GM19452 (cell line): ENCODE measurements around the gene DPM1.
A peak's percentile ranks its signal among the peaks of the same experiment; 100 is the strongest.
"Not testable (repeated sequence)": the region's sequence is repeated elsewhere in the genome, so short reads cannot be mapped to it uniquely, and the experiment has no call there.

Experiments
- ATAC-seq: cut with Tn5 transposase; IDR thresholded peaks from one replicate; pipeline ENCODE4 v1.9.1; 2021; ENCODE audit not compliant: unreplicated experiment

DPM1 gene

GRCh38 chr20:50980071-50980681 lies 21.8 kb upstream of the DPM1 start:
- no peak for ATAC-seq

DNA sequence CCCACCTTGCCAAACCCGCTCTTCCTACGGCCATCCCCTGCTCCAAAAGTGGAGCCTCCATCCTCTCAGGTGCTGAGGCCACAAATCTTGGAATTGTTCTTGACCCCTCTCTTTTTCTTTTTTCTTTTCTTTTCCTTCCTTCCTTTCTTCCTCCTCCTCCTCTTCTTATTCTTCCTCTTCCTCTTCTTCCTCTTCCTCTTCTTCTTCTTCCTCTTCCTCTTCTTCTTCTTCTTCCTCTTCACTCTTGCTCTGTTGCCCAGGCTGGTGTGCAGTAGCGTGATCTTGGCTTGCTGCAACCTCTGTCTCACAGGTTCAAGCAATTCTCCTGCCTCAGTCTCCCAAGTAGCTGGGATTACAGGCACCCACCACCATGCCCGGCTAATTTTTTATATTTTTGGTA lies 20.2 kb upstream of the DPM1 start:
- ATAC-seq, result not testable (repeated sequence)

DNA sequence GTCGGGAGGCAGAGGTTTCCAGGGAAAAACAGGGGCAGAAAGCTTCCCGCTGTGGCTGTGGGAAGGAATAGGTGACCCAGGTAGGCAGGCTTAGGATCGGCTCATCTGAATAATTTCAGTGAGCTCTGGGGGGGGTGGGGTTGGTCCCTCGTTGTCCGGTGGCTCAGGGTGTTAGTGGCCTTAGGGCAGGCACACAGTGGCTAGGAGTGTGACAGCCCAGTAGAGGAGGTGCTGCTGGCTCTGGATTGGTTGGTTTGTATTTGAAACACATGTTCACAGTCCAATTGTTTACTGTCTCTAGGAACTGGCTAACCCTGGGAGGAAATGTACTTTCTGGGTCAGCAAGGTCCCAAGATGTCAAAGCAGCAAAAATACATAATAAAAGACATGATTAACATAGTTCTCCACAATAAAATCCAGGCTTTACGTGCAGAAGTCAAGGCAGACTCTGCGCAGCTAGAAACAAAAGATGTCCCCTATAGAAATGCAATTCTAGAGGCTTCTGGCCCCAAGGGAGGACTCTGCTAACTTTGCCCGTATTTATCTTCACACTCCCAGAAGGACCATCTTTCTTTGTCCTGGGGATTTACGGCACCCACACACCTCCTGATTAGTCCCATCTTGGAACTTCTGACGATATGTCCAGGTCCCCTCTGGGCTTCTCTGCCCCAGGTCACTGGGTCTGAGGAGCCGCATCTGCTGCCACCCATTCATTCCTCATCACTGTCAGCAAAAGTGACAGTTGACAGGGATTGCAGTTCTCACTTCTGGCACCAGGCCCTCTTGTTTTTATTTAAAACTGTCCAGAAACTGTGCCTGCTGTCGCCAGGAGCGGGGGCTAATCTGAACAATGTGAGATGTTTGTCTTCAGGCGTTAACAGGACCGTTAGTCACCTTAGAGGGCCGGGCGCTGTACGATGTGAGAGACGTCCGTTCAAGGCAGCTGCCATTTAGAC lies 19.0 kb upstream of the DPM1 start:
- ATAC-seq, result no peak

DNA sequence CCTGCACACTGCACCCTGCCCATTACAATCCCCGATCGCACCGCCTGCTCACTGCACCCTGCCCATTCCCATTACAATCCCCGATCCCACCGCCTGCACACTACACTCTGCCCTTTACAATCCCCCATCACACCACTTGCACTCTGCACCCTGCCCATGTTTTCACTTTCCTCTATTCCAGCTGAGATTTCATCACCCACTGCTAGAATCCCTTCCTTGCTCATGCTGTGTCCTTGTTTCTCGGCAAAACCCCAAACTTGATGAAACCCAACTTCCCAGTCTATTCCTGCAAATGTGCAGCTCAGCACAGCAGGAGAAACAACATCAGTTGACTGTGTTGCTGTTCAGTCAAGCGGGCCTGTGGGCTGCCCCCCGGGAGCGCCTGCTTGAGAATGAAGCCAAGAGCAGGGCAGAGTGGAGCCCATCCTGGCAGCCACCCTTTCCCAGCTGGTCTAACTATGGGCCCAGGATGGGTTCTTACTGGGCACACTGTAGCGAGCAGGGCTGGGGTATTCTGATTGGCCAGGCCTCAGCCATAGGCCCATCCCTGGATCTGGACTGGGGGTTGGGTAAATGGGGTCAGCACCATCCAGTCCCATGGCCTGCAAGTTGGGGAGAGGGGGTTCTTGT lies 17.5 kb upstream of the DPM1 start:
- no peak for ATAC-seq

DNA sequence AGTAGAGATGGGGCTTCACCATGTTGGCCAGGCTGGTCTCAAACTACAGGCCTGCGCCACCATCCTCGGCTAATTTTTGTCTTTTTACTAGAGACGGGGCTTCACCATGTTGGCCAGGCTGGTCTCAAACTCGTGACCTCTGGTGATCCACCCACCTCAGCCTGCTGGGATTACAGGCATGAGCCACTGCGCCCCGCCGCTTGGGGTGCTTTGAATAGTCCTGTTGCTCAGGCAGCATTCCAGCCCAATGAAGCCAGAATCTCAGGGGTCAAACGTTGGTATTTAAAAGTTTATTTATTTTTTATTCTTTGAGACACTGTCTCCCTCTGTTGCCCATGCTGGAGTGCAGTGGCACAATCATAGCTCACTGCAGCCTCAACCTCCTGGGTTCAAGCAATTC lies 11.6 kb upstream of the DPM1 start:
- ATAC-seq, result no peak

DNA sequence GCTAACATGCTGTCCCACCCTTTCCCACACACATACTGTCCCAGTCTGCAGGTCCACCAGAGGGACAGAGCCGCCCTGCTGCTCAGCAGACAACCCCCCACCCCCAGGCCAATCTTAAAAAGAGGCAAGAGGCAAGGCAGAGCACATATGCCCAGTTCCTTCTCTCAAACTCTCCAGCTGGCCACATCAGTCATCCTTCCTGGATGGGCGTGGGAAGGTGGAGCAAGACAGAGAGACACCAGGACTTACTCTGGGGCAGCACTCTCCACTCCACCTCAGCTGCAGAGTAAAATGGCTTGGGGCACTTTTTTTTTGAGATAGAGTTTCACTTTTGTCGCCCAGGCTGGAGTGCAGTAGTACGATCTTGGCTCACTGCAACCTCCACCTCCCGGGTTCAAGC lies 11.1 kb upstream of the DPM1 start:
- ATAC-seq, result no peak

- no peak for ATAC-seq
Observed at GRCh38 chr20:50968289-50968688, 10.0 kb upstream of the DPM1 start.

DNA sequence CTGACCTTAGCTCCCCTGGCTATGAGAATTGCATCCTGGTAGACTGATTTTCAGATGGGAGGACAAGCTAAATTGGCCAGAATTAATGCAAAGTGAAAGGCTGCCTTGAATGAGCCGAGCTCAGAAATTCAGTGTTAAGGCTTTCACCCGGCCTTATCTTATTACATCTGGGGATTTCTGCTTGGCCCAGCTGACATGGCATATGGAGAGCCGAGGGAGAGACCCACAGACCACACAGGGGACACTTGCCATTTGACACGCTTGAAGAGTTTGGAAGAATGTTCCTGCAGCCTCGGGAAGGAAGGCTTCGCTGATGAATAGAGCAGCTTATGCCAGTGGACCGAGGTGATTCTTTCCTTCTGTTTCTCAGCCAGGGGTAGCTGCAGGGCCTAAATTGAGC lies 9.3 kb upstream of the DPM1 start:
- ATAC-seq, result no peak

DNA sequence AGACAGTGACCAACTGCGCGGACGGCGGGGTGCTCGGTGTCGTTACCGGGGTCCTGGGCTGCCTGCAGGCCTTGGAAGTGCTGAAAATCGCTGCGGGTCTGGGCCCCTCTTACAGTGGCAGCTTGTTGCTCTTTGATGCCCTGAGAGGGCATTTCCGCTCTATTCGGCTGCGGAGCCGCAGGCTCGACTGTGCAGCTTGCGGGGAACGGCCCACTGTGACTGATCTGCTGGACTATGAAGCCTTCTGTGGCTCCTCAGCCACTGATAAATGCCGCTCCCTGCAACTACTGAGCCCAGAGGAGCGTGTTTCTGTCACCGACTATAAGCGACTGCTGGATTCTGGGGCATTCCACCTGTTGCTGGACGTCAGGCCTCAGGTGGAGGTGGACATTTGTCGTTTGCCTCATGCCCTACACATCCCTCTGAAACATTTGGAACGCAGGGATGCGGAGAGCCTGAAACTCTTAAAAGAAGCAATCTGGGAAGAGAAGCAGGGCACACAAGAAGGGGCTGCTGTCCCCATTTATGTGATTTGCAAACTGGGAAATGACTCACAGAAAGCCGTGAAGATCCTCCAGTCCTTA lies 1.3 kb upstream of the DPM1 start:
- no peak for ATAC-seq

DNA sequence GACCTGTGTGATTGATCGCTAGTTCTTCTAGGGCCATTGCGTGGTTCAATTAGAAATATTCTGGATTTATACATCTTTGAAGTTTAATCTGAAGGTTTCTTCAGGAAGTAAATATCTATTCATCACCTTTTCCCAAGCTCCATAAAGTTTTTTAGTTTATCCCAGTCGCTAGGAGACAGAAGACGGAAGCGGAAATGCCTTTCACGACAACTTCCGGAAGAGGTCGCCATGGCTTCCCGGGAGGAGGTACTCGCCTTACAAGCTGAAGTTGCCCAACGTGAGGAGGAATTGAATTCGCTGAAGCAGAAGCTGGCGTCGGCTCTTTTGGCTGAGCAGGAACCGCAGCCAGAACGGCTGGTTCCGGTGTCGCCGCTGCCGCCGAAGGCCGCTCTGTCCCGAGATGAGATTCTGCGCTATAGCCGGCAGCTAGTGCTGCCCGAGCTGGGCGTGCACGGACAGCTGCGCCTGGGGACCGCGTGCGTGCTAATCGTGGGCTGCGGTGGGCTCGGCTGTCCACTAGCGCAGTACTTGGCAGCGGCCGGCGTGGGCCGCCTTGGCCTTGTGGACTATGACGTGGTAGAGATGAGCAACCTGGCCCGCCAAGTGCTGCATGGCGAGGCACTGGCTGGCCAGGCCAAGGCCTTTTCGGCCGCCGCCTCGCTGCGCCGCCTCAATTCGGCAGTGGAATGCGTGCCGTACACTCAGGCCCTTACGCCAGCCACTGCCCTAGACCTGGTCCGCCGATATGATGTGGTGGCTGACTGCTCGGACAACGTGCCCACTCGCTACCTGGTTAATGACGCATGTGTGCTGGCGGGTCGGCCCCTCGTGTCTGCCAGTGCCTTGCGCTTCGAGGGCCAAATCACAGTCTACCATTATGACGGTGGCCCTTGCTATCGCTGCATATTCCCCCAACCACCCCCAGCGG lies 547 bp upstream of the DPM1 start, which contains the start of gene MOCS3:
MOCS3 (plus strand) TSS at position 204 of the 928 bp plus-strand sequence; CDS start at position 229, 25 bp downstream.
- ATAC-seq, result peak; percentile 81

DNA sequence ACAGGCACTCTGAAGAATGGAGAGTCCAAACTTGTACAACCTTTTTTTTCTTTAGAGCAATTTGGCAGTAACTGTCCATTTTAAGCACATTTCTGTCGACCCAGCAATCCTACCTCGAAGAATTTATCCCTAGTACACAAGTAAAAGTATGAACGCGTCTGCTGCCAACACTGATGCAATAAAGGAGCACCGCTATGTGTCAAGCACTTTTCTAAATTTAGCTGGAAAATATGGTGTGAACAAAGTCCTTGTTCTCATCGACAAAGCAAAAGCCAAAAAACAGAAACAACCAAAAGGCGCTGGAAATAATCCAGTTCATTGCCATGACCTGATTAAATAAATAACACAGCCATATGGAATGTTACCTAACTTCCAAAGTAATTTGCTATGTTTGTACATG lies 1.1 kb downstream of the DPM1 start:
- ATAC-seq, result no peak

- no peak for ATAC-seq
Observed at GRCh38 chr20:50953821-50954220, 4.5 kb downstream of the DPM1 start.

GRCh38 chr20:50953196-50953595 lies 5.1 kb downstream of the DPM1 start:
- ATAC-seq, result no peak

DNA sequence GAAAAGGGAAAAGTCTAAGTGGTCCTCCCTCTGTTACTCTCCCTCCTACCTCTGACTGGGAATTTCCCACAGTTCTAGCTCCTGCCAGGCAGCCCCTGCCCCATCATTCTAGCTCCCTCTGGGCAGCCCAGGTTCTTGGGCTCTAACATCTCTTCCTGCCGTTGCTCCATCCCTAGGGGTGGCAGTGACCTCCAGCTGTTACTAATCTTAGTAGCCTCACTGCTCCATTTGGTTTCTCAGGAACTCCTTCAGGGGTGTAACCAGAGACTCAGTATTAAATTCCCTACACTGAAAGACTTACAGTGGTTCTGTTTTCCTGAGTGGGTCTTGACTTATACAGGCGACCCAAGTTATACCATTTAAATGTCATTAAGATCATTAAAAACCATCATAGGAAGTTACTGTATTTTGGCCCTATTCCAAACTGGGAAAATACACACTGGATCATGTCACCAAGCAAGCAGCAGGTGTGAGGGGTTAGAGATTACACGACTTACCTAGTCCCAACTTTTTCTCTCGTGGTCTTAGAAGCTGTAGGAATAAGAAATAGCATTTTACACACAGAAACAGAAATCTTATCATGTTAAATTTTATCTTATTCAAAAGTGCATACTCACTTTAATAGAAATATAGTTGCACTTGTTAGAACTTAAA lies 10.1 kb downstream of the DPM1 start:
- ATAC-seq, result no peak

DNA sequence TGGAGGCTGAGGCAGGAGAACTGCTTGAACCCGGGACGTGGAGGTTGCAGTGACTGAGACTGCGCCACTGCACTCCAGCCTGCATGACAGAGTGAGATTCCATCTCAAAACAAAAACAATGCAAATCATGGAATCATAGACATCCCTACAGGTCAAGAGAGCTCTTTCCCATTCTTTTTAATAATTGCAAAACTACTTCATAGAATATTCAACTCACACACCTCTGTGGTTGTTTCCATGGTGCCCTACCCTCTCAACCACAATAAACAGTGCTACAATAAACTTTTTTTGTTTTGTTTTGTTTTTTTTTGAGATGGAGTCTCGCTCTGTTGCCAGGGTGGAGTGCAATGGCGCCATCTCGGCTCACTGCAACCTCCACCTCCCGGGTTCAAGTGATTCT lies 15.3 kb downstream of the DPM1 start:
- no peak for ATAC-seq

DNA sequence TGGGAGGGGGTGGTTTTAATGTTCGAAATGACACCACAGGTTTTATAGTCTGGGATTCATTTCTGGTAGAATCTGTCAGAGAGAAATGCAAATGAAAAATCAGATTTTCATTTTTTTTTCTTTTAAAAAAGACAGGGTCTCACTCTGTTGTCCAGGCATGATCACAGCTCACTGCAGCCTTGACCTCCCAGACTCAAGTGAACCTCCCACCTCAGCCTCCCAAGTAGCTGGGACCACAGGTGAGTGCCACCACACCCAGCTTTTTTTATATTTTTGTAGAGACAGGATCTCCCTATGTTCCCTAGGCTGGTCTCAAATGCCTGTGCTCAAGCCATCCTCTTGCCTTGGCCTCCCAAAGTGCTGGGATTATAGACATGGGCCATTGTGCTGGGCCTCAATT lies 24.7 kb downstream of the DPM1 start:
- ATAC-seq, result no peak

DNA sequence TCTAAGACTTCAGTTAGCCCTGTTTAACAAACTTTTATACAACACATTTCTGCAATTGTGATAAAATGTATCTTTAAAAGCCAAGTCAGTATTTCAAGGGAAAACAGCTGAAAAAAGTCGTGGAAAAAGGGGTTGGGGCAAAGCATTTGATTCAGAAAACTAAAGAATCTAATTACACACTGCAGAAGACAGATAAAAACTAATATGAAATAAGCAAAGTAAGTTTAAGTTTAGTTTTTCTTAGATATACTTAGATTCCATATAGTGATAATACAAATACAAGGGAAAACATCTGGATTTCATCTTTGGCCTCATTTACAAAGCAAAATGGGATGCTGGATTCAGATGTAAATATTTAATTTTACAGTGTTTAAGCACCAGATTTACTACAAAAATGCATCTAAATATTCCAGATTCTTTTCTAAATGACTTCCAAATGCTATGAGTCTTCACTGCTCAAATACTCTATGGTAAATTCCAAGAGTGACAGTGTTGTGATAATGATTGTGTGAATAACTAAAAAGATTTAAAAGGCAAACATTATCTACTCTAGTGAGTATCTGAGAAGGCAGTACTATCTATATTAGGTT lies 25.5 kb downstream of the DPM1 start:
- no peak for ATAC-seq

GRCh38 chr20:50932016-50932485 lies 26.3 kb downstream of the DPM1 start:
- ATAC-seq, result no peak

GRCh38 chr20:50931306-50932015 lies 26.9 kb downstream of the DPM1 start, which contains the start of gene ADNP:
ADNP (minus strand) TSS chr20:50931437; CDS start chr20:50903996, 27,441 bp downstream.
- ATAC-seq, result peak; percentile 63
